ENCODE measurements around the gene C1orf159. TPM values are rescaled to one million over a fixed set of nuclear protein-coding genes. Genes with fewer than 3 reads are reported as not detected.

Gene C1orf159
- total and polyA plus RNA-seq, 7 donors: 6.6 to 25.3 (median 8.2) TPM

GRCh38 chr1:1035291-1035943, 80.5 kb downstream of the C1orf159 start:
- H3K4me1 ChIP-seq: peaks cover 0 to 40% (median 33%) of the 10 kb centered on the region in 4 donors
- TF ChIP-seq POLR2AphosphoS5 (IDR thresholded peaks at IDR 0.05) (no peak), CTCF (IDR thresholded peaks at IDR 0.05) (no peak), EP300 (IDR thresholded peaks at IDR 0.05) (no peak), POLR2A (IDR thresholded peaks at IDR 0.05) (no peak)
- H3K27me3 ChIP-seq: peaks cover 25 to 70% (median 28%) of the 10 kb centered on the region in 3 donors
- no peak overlapping the region for H3K27ac ChIP-seq
- no peak overlapping the region for H3K4me3 ChIP-seq
- H3K9me3 ChIP-seq: no peaks in the 10 kb centered on the region
- DNase-seq: no peak
- H3K36me3 ChIP-seq: no peaks in the 10 kb centered on the region
- WGBS, 2 donors: 86 to 94% methylated on average over 19 of the region's 19 CpGs
- intact Hi-C loops (cut with DNase I): no loop called here

- H3K36me3 ChIP-seq: no peaks in the 10 kb centered on the region
- TF ChIP-seq POLR2AphosphoS5 (IDR thresholded peaks at IDR 0.05) (no peak), POLR2A (IDR thresholded peaks at IDR 0.05) (no peak), EP300 (IDR thresholded peaks at IDR 0.05) (no peak), CTCF (IDR thresholded peaks at IDR 0.05) (no peak)
- intact Hi-C loops (cut with DNase I): no loop called here
- DNase-seq: no peak
- WGBS, 2 donors: 70 to 88% methylated on average over 30 of the region's 30 CpGs
- no peak overlapping the region for H3K4me3 ChIP-seq
- H3K4me1 ChIP-seq: peaks cover 0 to 30% (median 23%) of the 10 kb centered on the region in 4 donors
- H3K27me3 ChIP-seq: peaks cover 25 to 68% (median 28%) of the 10 kb centered on the region in 3 donors
- no peak overlapping the region for H3K27ac ChIP-seq
- H3K9me3 ChIP-seq: no peaks in the 10 kb centered on the region
These were observed 81.5 kb downstream of the C1orf159 start for GRCh38 chr1:1034439-1034781.

- WGBS, 2 donors: 9 to 21% methylated on average over 71 of the region's 71 CpGs
- peak overlapping the region in 3 of 4 donors; percentile 35 to 55 (median 54) for H3K4me3 ChIP-seq
- intact Hi-C loops (cut with DNase I): loop anchor here (1.0 to 2.0 kb wide), 2 partner anchors 25 to 30 kb away; no protein-coding TSS in a partner anchor
- H3K36me3 ChIP-seq: no peaks in the 10 kb centered on the region
- H3K4me1 ChIP-seq: peaks cover 0 to 25% (median 21%) of the 10 kb centered on the region in 4 donors
- no peak for DNase-seq
- no peaks in the 10 kb centered on the region for H3K9me3 ChIP-seq
- no peak overlapping the region for H3K27ac ChIP-seq
- H3K27me3 ChIP-seq: peaks cover 25 to 63% (median 28%) of the 10 kb centered on the region in 3 donors
- no peak for TF ChIP-seq POLR2AphosphoS5 (IDR thresholded peaks at IDR 0.05)
- no peak for TF ChIP-seq POLR2A (IDR thresholded peaks at IDR 0.05)
- no peak for TF ChIP-seq CTCF (IDR thresholded peaks at IDR 0.05)
- TF ChIP-seq EP300 (IDR thresholded peaks at IDR 0.05): no peak
These were observed 82.0 kb downstream of the C1orf159 start for GRCh38 chr1:1033731-1034438.

GRCh38 chr1:1033009-1033587, 82.8 kb downstream of the C1orf159 start:
- Histone ChIP-seq H3K27ac (no peak overlapping the region), H3K27me3 (peaks cover 25 to 56% (median 28%) of the 10 kb centered on the region in 3 donors), H3K9me3 (no peaks in the 10 kb centered on the region), H3K36me3 (no peaks in the 10 kb centered on the region), H3K4me1 (peaks cover 0 to 24% (median 21%) of the 10 kb centered on the region in 4 donors), H3K4me3 (peak overlapping the region in 3 of 4 donors; percentile 35 to 55 (median 54))
- intact Hi-C loops (cut with DNase I): loop anchor here (1.0 to 2.0 kb wide), 2 partner anchors 26 to 31 kb away; no protein-coding TSS in a partner anchor
- peak; percentile 88 for DNase-seq
- TF ChIP-seq EP300 (IDR thresholded peaks at IDR 0.05): no peak
- no peak for TF ChIP-seq POLR2A (IDR thresholded peaks at IDR 0.05)
- peak in 1 of 4 donors; percentile 20 for TF ChIP-seq POLR2AphosphoS5 (IDR thresholded peaks at IDR 0.05)
- TF ChIP-seq CTCF (IDR thresholded peaks at IDR 0.05): peak in 3 of 4 experiments; percentile 51 to 72 (median 53)
- 3 to 4% methylated on average over 73 of the region's 73 CpGs for WGBS, 2 donors

Data from sigmoid colon (tissue), 7 donors.